OCI-LY3 (cell line): Measurements from ENCODE around the gene TBKBP1.

Experiments used
- H2AFZ ChIP-seq: fragments of 200-600, 300-600 bp; shearing (Covaris generic); 2 replicates; pipeline ENCODE4 v1.6.0; 2014; ENCODE audit warnings: antibody characterized with exemption, low read depth, low read length
- H3K27ac ChIP-seq: fragments of 200-600, 300-600 bp; sonication (generic); 2 replicates; pipeline ENCODE4 v1.5.1; 2014; ENCODE audit warnings: mild to moderate bottlenecking, low read length, moderate library complexity, mixed read lengths
- H3K27me3 ChIP-seq: fragments of 200-600, 300-600 bp; sonication (generic); 2 replicates; pipeline ENCODE4 v1.6.1; 2014; ENCODE audit warnings: low read depth, low read length, mixed read lengths
- H3K36me3 ChIP-seq: fragments of 200-600, 300-600 bp; sonication (generic); replicated peaks from 2 replicates; pipeline ENCODE3; 2014; ENCODE audit warnings: low read depth, low read length, mixed read lengths
- H3K4me1 ChIP-seq: fragments of 300-600, 200-600 bp; sonication (generic); 2 replicates; pipeline ENCODE4 v1.6.1; 2014; ENCODE audit warnings: low read length, mixed read lengths
- H3K4me2 ChIP-seq: fragments of 200-600, 300-600 bp; sonication (generic); 2 replicates; pipeline ENCODE4 v1.6.1; 2014; ENCODE audit warnings: low read length, mixed read lengths
- H3K4me3 ChIP-seq: fragments of 300-600, 200-600 bp; sonication (generic); 2 replicates; pipeline ENCODE4 v1.5.1; 2014; ENCODE audit warnings: antibody characterized with exemption, mild to moderate bottlenecking, low read length, moderate library complexity
- H3K79me2 ChIP-seq: fragments of 300-600, 200-600 bp; shearing (Covaris generic); 2 replicates; pipeline ENCODE4 v1.6.1; 2014; ENCODE audit warnings: mild to moderate bottlenecking, low read length, mixed read lengths
- H3K9ac ChIP-seq: fragments of 300-600, 200-600 bp; shearing (Covaris generic); 2 replicates; pipeline ENCODE4 v1.6.0; 2014; ENCODE audit warnings: mild to moderate bottlenecking, low read length, moderate library complexity
- H3K9me3 ChIP-seq: fragments of 200-600, 300-600 bp; shearing (Covaris generic); 2 replicates; pipeline ENCODE4 v1.6.1; 2014; ENCODE audit warnings: low read length, mixed read lengths; ENCODE audit not compliant: insufficient read depth
- H4K20me1 ChIP-seq: fragments of 200-600, 300-600 bp; sonication (generic); 2 replicates; pipeline ENCODE4 v1.6.1; 2016; ENCODE audit warnings: low read length, mixed read lengths; ENCODE audit not compliant: insufficient read depth
- EZH2phosphoT487 ChIP-seq: fragments of 200-600 bp; shearing (Covaris generic); IDR thresholded peaks from 2 replicates; pipeline ENCODE4 v1.6.1; 2018; ENCODE audit warnings: antibody characterized with exemption, mixed run types, low read depth
- TF ChIP-seq, protein P1 (sequence below): fragments of 200-600, 300-600 bp; sonication (generic); IDR thresholded peaks from 2 replicates; pipeline ENCODE4 v1.5.1; 2014; ENCODE audit warnings: antibody characterized with exemption, low read length, low read depth

TBKBP1 gene

DNA sequence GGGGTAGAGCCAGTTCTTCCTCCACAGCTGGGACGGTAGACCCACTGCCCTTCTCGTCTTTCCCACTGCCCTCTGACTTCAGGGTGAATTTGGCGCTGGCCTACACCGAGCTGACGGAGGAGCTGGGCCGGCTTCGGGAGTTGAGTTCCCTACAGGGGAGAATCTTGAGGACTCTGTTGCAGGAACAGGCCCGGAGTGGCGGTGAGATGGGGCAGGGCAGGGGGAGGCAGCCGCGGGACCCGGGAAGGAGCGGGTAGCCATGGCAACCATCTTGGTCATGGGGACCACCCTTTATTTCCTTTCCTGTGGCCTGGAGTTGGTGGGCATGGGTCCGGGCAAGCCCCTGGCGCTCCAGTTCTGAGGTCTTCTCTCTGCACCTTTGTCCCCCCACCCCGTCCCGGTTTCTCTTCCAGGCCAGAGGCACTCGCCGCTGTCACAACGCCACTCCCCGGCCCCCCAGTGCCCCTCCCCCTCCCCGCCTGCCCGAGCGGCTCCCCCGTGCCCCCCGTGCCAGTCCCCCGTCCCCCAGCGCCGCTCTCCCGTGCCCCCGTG lies 14.4 kb downstream of the TBKBP1 start:
- H2AFZ ChIP-seq, result no peak overlapping the region
- H3K4me2 ChIP-seq, result no peak overlapping the region
- H3K27ac ChIP-seq, result no peak overlapping the region
- H3K79me2 ChIP-seq, result no peaks in the 10 kb centered on the region
- no peak overlapping the region for H3K4me3 ChIP-seq
- no peak for TF ChIP-seq EZH2phosphoT487
- TF ChIP-seq, protein P1, sequence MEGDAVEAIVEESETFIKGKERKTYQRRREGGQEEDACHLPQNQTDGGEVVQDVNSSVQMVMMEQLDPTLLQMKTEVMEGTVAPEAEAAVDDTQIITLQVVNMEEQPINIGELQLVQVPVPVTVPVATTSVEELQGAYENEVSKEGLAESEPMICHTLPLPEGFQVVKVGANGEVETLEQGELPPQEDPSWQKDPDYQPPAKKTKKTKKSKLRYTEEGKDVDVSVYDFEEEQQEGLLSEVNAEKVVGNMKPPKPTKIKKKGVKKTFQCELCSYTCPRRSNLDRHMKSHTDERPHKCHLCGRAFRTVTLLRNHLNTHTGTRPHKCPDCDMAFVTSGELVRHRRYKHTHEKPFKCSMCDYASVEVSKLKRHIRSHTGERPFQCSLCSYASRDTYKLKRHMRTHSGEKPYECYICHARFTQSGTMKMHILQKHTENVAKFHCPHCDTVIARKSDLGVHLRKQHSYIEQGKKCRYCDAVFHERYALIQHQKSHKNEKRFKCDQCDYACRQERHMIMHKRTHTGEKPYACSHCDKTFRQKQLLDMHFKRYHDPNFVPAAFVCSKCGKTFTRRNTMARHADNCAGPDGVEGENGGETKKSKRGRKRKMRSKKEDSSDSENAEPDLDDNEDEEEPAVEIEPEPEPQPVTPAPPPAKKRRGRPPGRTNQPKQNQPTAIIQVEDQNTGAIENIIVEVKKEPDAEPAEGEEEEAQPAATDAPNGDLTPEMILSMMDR, result no peak
- no peak overlapping the region for H3K9ac ChIP-seq
- H3K9me3 ChIP-seq, result no peaks in the 10 kb centered on the region
- peaks cover 59% of the 10 kb centered on the region for H3K27me3 ChIP-seq
- H3K4me1 ChIP-seq, result peaks cover 15% of the 10 kb centered on the region; the same call in 1 of the 2 replicates
- H4K20me1 ChIP-seq, result peaks cover 16% of the 10 kb centered on the region; the same call in 1 of the 2 replicates
- H3K36me3 ChIP-seq, result no peaks in the 10 kb centered on the region

DNA sequence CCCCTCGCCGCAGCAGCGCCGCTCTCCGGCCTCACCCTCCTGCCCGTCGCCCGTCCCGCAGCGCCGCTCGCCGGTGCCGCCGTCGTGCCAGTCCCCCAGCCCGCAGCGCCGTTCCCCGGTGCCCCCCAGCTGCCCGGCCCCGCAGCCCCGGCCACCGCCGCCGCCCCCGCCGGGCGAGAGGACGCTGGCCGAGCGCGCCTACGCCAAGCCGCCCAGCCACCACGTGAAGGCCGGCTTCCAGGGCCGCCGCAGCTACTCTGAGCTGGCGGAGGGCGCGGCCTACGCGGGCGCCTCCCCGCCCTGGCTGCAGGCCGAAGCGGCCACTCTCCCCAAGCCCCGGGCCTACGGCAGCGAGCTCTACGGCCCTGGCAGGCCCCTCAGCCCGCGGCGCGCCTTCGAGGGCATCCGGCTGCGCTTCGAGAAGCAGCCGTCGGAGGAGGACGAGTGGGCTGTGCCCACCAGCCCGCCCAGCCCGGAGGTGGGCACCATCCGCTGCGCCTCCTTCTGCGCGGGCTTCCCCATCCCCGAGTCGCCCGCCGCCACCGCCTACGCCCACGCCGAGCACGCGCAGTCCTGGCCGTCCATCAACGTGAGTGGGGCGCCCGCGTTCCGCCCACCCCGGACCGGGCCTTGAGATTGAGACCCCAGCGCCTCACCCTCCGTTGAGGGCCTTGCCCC lies 15.0 kb downstream of the TBKBP1 start:
- no peak overlapping the region for H2AFZ ChIP-seq
- no peaks in the 10 kb centered on the region for H3K36me3 ChIP-seq
- peaks cover 16% of the 10 kb centered on the region; the same call in 1 of the 2 replicates for H4K20me1 ChIP-seq
- TF ChIP-seq, protein P1, result no peak
- no peak for TF ChIP-seq EZH2phosphoT487
- H3K4me1 ChIP-seq, result peaks cover 14% of the 10 kb centered on the region
- peaks cover 59% of the 10 kb centered on the region for H3K27me3 ChIP-seq
- H3K4me3 ChIP-seq, result no peak overlapping the region
- no peak overlapping the region for H3K27ac ChIP-seq
- H3K9ac ChIP-seq, result no peak overlapping the region
- H3K79me2 ChIP-seq, result no peaks in the 10 kb centered on the region
- H3K4me2 ChIP-seq, result no peak overlapping the region
- H3K9me3 ChIP-seq, result no peaks in the 10 kb centered on the region

DNA sequence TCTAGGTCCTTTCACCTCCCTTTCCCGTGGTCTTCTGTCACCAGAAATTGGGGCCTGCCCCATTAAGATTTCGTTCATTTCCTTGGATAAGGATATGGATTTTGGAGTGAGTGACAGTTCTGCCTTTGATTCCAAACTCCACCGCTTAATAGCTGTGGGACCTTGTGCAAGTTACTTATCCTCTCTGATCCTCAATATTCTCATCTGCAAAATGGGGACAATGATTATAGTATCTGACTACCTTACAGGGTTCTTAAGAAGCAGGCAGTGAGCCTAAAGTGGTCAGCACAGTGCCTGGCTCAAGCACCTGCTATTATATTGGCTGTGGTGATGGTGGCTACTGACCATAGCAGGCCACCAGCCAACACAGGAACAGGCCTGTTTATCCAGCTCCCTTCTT lies 15.6 kb downstream of the TBKBP1 start:
- peaks cover 16% of the 10 kb centered on the region; the same call in 1 of the 2 replicates for H4K20me1 ChIP-seq
- peaks cover 59% of the 10 kb centered on the region for H3K27me3 ChIP-seq
- no peak overlapping the region for H3K9ac ChIP-seq
- no peak overlapping the region for H3K27ac ChIP-seq
- no peak overlapping the region for H3K4me2 ChIP-seq
- H2AFZ ChIP-seq, result no peak overlapping the region
- H3K4me1 ChIP-seq, result peaks cover 19% of the 10 kb centered on the region
- H3K9me3 ChIP-seq, result no peaks in the 10 kb centered on the region
- no peaks in the 10 kb centered on the region for H3K79me2 ChIP-seq
- no peak for TF ChIP-seq EZH2phosphoT487
- TF ChIP-seq, protein P1, result no peak
- H3K4me3 ChIP-seq, result no peak overlapping the region
- no peaks in the 10 kb centered on the region for H3K36me3 ChIP-seq

DNA sequence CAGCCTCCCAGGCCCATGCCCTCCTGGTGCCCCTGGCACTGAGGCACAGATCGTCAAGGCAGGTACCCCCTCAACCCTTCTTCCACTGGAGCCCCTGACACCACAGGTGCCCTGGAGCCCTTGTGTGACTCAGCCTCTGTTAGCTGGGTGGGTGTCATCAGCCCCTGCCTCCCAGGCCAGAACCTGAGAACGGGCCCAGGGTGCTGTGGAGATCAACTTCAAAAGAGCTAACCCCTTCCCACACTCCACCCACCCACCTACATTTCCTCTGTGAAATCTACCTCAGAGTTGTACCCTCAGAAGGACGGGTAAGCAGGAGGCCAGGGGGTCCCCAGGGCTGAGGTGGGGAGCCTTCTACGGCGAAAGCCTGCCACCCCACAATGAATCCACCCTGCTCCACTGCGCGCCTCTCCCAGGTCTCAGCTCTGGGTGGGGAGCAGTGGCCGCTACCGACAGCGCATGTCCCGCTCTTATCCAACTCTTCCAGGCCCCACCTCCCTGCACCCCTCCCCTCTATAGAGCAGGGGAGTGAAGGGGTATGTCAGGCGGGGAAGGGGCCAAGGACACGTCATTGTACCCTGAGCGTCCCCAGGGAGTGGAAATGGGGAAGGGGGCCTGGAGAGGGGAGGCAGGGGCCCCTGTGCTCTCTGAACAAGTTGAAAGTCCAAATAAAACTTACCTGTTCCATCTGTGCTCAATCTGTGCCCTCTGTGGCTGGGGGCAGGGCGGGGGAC lies 17.6 kb downstream of the TBKBP1 start:
- Histone ChIP-seq H3K79me2 (no peaks in the 10 kb centered on the region), H3K9ac (no peak overlapping the region), H3K4me1 (peaks cover 38% of the 10 kb centered on the region), H3K4me3 (no peak overlapping the region), H3K36me3 (no peaks in the 10 kb centered on the region), H4K20me1 (peaks cover 16% of the 10 kb centered on the region; the same call in 1 of the 2 replicates), H2AFZ (no peak overlapping the region), H3K4me2 (no peak overlapping the region), H3K27ac (no peak overlapping the region), H3K27me3 (peaks cover 54% of the 10 kb centered on the region), H3K9me3 (no peaks in the 10 kb centered on the region)
- TF ChIP-seq EZH2phosphoT487, result no peak
